K562 (cell line): ENCODE data around the gene AFG1L.

Experiments used
- ARID2 ChIP-seq: fragments of 450-650 bp; IDR thresholded peaks from 2 replicates; pipeline ENCODE4 v1.6.1; 2017; ENCODE audit warnings: antibody characterized with exemption, mild to moderate bottlenecking
- ARNT ChIP-seq, 2 experiments: fragments of 450-650 bp; IDR thresholded peaks; 2 replicates each; pipeline ENCODE4 v1.6.1; 2016; ENCODE audit warnings: mild to moderate bottlenecking in 1 of 2
- CTCF ChIP-seq, 3 experiments: IDR thresholded peaks in 2 of 3; conservative IDR thresholded peaks in 1 of 3; 2 replicates each; pipeline ENCODE4 v1.5.1; 2011 to 2012; ENCODE audit warnings: low read length in 3 of 3, mild to moderate bottlenecking in 3 of 3, control low read depth in 2 of 3, improper control_type of control experiment in 1 of 3, inconsistent platforms in 1 of 3, low read depth in 1 of 3, mixed read lengths in 1 of 3, moderate library complexity in 1 of 3; ENCODE audit not compliant: insufficient read depth in 2 of 3
- DNMT1 ChIP-seq: fragments of 450-650 bp; IDR thresholded peaks from 2 replicates; pipeline ENCODE4 v1.6.1; 2016; ENCODE audit warnings: antibody characterized with exemption, mild to moderate bottlenecking
- FOXJ3 ChIP-seq: sonication (generic); formaldehyde crosslinking; IDR thresholded peaks from 2 replicates; pipeline ENCODE4 v1.4.0; 2020; ENCODE audit warnings: mild to moderate bottlenecking, missing genetic modification reagents
- FOXK1 ChIP-seq: sonication (generic); formaldehyde crosslinking; IDR thresholded peaks from 2 replicates; pipeline ENCODE4 v1.8.0; 2022; ENCODE audit warnings: missing genetic modification reagents, mild to moderate bottlenecking, borderline replicate concordance
- KLF16 ChIP-seq: IDR thresholded peaks from 2 replicates; pipeline ENCODE4 v1.6.1; 2016; ENCODE audit warnings: antibody characterized with exemption
- MXI1 ChIP-seq: IDR thresholded peaks from 2 replicates; pipeline ENCODE4 v1.6.1; 2011; ENCODE audit warnings: low read depth, mild to moderate bottlenecking, improper control_type of control experiment, low read length
- NFXL1 ChIP-seq: fragments of 450-650 bp; formaldehyde crosslinking; IDR thresholded peaks from 2 replicates; pipeline ENCODE4 v1.4.0; 2021; ENCODE audit warnings: mild to moderate bottlenecking
- NRF1 ChIP-seq, 2 experiments: fragments of 450-650 bp; IDR thresholded peaks in 1 of 2; conservative IDR thresholded peaks in 1 of 2; 2 replicates each; pipeline ENCODE4 v1.6.1; 2014; ENCODE audit warnings: mild to moderate bottlenecking in 2 of 2
- SRSF9 ChIP-seq: fragments of 200-400 bp; formaldehyde crosslinking; IDR thresholded peaks from 2 replicates; pipeline ENCODE4 v1.6.1; 2017; ENCODE audit warnings: low read depth, low read length, borderline replicate concordance
- ZNF146 ChIP-seq: IDR thresholded peaks from one replicate; pipeline ENCODE4 v1.6.1; 2018; ENCODE audit warnings: missing compliant biosample characterization; ENCODE audit not compliant: unreplicated experiment
- TF ChIP-seq, protein P1 (sequence below): fragments of 450-650 bp; IDR thresholded peaks from 2 replicates; pipeline ENCODE4 v1.6.1; 2018; ENCODE audit warnings: mild to moderate bottlenecking, low read depth; ENCODE audit not compliant: partially characterized antibody
- TF ChIP-seq, protein P2 (sequence below), 2 experiments: fragments of 450-650 bp; formaldehyde crosslinking in 1 of 2; IDR thresholded peaks; 2 replicates each; pipeline versions ENCODE4 v1.4.0 to v1.6.1; 2014 to 2020; ENCODE audit warnings: mild to moderate bottlenecking in 2 of 2, borderline replicate concordance in 1 of 2, low read depth in 1 of 2

DNA sequence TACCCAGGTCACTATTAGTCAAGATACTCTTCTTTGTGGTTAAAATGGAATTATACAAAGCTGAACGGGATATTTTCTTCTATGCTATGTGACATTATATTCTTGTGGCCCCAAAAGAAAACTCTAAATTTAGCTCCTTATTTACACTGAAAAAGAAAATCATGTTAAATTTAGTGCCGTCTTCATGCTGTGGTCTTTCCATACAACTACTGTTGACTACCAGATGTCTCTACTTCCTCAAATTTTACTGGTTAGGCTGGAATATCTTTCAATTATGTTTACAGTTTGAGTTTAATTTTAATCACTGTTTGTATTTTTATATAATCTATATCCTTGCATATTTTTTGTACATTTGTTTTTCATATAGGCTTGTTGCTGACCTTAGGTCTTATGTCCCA is 170.2 kb downstream of the AFG1L start:
- TF ChIP-seq ARNT (IDR thresholded peaks at IDR 0.05) (no peak), KLF16 (no peak), CTCF (IDR thresholded peaks at IDR 0.05 in 2 of 3, conservative IDR thresholded peaks at IDR 0.05 in 1 of 3; ENCODE audit: insufficient read depth in 2 of 3, low read depth in 1 of 3, low read length in 3 of 3) (no peak), NFXL1 (CRISPR knock-in tag) (no peak), DNMT1 (no peak), SRSF9 (no peak), NRF1 (conservative IDR thresholded peaks at IDR 0.05 in 1 of 2, IDR thresholded peaks at IDR 0.05 in 1 of 2) (no peak), FOXJ3 (no peak), MXI1 (no peak), ARID2 (no peak), ZNF146 (CRISPR knock-in tag) (no peak), FOXK1 (CRISPR knock-in tag) (no peak)
- TF ChIP-seq, protein P1, sequence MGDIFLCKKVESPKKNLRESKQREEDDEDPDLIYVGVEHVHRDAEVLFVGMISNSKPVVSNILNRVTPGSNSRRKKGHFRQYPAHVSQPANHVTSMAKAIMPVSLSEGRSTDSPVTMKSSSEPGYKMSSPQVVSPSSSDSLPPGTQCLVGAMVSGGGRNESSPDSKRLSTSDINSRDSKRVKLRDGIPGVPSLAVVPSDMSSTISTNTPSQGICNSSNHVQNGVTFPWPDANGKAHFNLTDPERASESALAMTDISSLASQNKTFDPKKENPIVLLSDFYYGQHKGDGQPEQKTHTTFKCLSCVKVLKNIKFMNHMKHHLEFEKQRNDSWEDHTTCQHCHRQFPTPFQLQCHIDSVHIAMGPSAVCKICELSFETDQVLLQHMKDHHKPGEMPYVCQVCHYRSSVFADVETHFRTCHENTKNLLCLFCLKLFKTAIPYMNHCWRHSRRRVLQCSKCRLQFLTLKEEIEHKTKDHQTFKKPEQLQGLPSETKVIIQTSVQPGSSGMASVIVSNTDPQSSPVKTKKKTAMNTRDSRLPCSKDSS, result no peak
- TF ChIP-seq, protein P2, sequence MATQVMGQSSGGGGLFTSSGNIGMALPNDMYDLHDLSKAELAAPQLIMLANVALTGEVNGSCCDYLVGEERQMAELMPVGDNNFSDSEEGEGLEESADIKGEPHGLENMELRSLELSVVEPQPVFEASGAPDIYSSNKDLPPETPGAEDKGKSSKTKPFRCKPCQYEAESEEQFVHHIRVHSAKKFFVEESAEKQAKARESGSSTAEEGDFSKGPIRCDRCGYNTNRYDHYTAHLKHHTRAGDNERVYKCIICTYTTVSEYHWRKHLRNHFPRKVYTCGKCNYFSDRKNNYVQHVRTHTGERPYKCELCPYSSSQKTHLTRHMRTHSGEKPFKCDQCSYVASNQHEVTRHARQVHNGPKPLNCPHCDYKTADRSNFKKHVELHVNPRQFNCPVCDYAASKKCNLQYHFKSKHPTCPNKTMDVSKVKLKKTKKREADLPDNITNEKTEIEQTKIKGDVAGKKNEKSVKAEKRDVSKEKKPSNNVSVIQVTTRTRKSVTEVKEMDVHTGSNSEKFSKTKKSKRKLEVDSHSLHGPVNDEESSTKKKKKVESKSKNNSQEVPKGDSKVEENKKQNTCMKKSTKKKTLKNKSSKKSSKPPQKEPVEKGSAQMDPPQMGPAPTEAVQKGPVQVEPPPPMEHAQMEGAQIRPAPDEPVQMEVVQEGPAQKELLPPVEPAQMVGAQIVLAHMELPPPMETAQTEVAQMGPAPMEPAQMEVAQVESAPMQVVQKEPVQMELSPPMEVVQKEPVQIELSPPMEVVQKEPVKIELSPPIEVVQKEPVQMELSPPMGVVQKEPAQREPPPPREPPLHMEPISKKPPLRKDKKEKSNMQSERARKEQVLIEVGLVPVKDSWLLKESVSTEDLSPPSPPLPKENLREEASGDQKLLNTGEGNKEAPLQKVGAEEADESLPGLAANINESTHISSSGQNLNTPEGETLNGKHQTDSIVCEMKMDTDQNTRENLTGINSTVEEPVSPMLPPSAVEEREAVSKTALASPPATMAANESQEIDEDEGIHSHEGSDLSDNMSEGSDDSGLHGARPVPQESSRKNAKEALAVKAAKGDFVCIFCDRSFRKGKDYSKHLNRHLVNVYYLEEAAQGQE (IDR thresholded peaks at IDR 0.05; ENCODE audit: borderline replicate concordance), result no peak
- TF ChIP-seq, protein P2 (CRISPR knock-in tag; IDR thresholded peaks at IDR 0.05; ENCODE audit: low read depth), result no peak
